Measurements from ENCODE around the gene PRMT7.

Gene PRMT7

DNA sequence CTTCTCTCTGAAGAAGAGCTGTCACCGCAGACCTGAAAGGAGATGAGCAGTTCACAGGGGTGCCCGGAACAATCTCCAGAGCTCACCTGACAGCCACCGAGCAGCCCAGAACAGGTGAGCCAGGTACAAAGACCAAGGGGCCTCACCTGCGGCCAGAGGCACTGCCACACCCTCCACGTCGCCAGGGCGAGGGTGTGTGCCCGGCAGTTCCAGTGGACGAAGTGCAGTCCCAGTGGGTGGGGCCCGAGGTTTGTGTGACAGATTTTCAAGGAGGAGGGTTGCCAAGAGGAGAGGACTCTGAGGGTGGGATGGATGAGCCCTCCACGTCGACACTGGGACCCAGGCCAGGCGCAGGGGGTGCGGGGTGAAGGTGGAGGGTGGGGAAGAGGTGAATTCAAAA, 75.8 kb downstream of the PRMT7 start:
- H4K20me1 ChIP-seq (ENCODE audit: low read depth, low read length): no peaks in the 10 kb centered on the region
- H2AFZ ChIP-seq (ENCODE audit: low read depth, low read length, severe bottlenecking): no peak overlapping the region
- H3K79me2 ChIP-seq (ENCODE audit: insufficient read depth, low read length): no peaks in the 10 kb centered on the region
- no peak overlapping the region for H3K4me3 ChIP-seq (ENCODE audit: insufficient read depth, low read length, poor library complexity, severe bottlenecking)
- H3K9ac ChIP-seq (ENCODE audit: low read length): no peak overlapping the region
- TF ChIP-seq, protein P1, sequence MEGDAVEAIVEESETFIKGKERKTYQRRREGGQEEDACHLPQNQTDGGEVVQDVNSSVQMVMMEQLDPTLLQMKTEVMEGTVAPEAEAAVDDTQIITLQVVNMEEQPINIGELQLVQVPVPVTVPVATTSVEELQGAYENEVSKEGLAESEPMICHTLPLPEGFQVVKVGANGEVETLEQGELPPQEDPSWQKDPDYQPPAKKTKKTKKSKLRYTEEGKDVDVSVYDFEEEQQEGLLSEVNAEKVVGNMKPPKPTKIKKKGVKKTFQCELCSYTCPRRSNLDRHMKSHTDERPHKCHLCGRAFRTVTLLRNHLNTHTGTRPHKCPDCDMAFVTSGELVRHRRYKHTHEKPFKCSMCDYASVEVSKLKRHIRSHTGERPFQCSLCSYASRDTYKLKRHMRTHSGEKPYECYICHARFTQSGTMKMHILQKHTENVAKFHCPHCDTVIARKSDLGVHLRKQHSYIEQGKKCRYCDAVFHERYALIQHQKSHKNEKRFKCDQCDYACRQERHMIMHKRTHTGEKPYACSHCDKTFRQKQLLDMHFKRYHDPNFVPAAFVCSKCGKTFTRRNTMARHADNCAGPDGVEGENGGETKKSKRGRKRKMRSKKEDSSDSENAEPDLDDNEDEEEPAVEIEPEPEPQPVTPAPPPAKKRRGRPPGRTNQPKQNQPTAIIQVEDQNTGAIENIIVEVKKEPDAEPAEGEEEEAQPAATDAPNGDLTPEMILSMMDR (IDR thresholded peaks at IDR 0.05; ENCODE audit: insufficient read depth, low read length, poor library complexity, severe bottlenecking): no peak
- no peak for TF ChIP-seq EZH2phosphoT487 (conservative IDR thresholded peaks at IDR 0.05; ENCODE audit: low read length)
- no peaks in the 10 kb centered on the region for H3K27me3 ChIP-seq (ENCODE audit: low read length)
- H3F3A ChIP-seq (ENCODE audit: insufficient read depth): no peaks in the 10 kb centered on the region
- H3K9me3 ChIP-seq (ENCODE audit: insufficient read depth, low read length): no peaks in the 10 kb centered on the region
- H3K36me3 ChIP-seq (ENCODE audit: low read length): no peaks in the 10 kb centered on the region
- no peaks in the 10 kb centered on the region for H3K9me2 ChIP-seq (replicated peaks; ENCODE audit: insufficient read depth, low read length)
- H3K27ac ChIP-seq (ENCODE audit: low read depth, low read length): no peak overlapping the region
- H3K4me2 ChIP-seq (ENCODE audit: low read depth, low read length, poor library complexity, severe bottlenecking): no peak overlapping the region

DNA sequence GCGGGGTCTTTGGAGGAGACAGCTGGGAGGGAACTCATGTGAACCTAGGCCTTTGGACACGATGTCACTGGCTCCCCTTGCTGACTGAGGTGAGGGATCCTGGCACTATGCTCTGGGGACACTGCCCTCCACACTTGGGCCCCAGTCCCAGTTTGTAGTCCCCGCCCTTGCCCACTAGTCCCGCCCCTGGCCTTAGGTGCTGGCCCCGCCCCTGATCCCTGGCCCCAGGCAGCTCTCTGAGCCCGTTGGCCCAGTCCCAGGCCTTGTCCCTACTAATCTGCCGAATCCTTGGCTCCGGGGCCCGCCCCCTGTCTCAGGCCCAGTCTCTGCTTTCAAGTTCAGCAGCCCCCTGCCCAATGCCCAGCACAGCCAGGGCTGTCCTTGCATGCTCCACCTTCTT, 76.5 kb downstream of the PRMT7 start:
- no peaks in the 10 kb centered on the region for H3K36me3 ChIP-seq (ENCODE audit: low read length)
- TF ChIP-seq, protein P1 (IDR thresholded peaks at IDR 0.05; ENCODE audit: insufficient read depth, low read length, poor library complexity, severe bottlenecking): no peak
- no peak for TF ChIP-seq EZH2phosphoT487 (conservative IDR thresholded peaks at IDR 0.05; ENCODE audit: low read length)

DNA sequence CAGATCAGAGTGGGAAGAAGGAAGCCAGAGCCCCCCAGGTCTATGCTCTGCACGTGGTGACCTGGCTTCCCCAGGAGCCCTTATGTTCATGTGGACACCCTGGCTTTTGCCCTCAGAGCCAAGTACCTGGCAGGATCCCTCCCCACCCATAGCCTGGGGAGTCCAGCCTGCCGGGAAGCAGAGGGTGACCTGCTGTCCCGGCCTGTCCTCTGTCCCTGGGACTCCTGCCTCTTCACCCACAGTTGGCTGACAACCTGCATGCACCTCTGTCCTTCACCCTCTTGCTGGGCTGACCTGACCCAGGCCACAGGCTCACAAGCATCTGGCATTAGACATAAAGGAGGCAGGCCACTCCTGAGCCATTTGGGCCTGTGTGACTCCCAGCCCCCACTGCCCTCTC, 77.3 kb downstream of the PRMT7 start:
- no peaks in the 10 kb centered on the region for H3F3A ChIP-seq (ENCODE audit: insufficient read depth)
- no peaks in the 10 kb centered on the region for H3K36me3 ChIP-seq (ENCODE audit: low read length)
- H3K4me2 ChIP-seq (ENCODE audit: low read depth, low read length, poor library complexity, severe bottlenecking): no peak overlapping the region
- H4K20me1 ChIP-seq (ENCODE audit: low read depth, low read length): no peaks in the 10 kb centered on the region
- no peaks in the 10 kb centered on the region for H3K9me3 ChIP-seq (ENCODE audit: insufficient read depth, low read length)
- H3K27ac ChIP-seq (ENCODE audit: low read depth, low read length): no peak overlapping the region
- TF ChIP-seq, protein P1 (IDR thresholded peaks at IDR 0.05; ENCODE audit: insufficient read depth, low read length, poor library complexity, severe bottlenecking): no peak
- TF ChIP-seq EZH2phosphoT487 (conservative IDR thresholded peaks at IDR 0.05; ENCODE audit: low read length): no peak
- H3K27me3 ChIP-seq (ENCODE audit: low read length): no peaks in the 10 kb centered on the region
- H3K9ac ChIP-seq (ENCODE audit: low read length): no peak overlapping the region
- no peak overlapping the region for H2AFZ ChIP-seq (ENCODE audit: low read depth, low read length, severe bottlenecking)
- H3K79me2 ChIP-seq (ENCODE audit: insufficient read depth, low read length): no peaks in the 10 kb centered on the region
- no peaks in the 10 kb centered on the region for H3K9me2 ChIP-seq (replicated peaks; ENCODE audit: insufficient read depth, low read length)
- H3K4me3 ChIP-seq (ENCODE audit: insufficient read depth, low read length, poor library complexity, severe bottlenecking): no peak overlapping the region

More for the DNA sequence above, 76.5 kb downstream of the PRMT7 start:
- Histone ChIP-seq H3K4me3 (ENCODE audit: insufficient read depth, low read length, poor library complexity, severe bottlenecking) (no peak overlapping the region), H2AFZ (ENCODE audit: low read depth, low read length, severe bottlenecking) (no peak overlapping the region), H3K27me3 (ENCODE audit: low read length) (no peaks in the 10 kb centered on the region), H3K9ac (ENCODE audit: low read length) (no peak overlapping the region), H3K27ac (ENCODE audit: low read depth, low read length) (no peak overlapping the region), H3K9me2 (replicated peaks; ENCODE audit: insufficient read depth, low read length) (no peaks in the 10 kb centered on the region), H3K9me3 (ENCODE audit: insufficient read depth, low read length) (no peaks in the 10 kb centered on the region), H3K4me2 (ENCODE audit: low read depth, low read length, poor library complexity, severe bottlenecking) (no peak overlapping the region), H4K20me1 (ENCODE audit: low read depth, low read length) (no peaks in the 10 kb centered on the region), H3K79me2 (ENCODE audit: insufficient read depth, low read length) (no peaks in the 10 kb centered on the region), H3F3A (ENCODE audit: insufficient read depth) (no peaks in the 10 kb centered on the region)
